Neural progenitor cell (in vitro differentiated cells): ENCODE data around the gene FARS2.

ENCODE experiments used
- EZH2 ChIP-seq: fragments of 200-600 bp; sonication (generic); IDR thresholded peaks from 2 replicates; pipeline ENCODE4 v1.6.1; 2017; ENCODE audit warnings: antibody characterized with exemption, mild to moderate bottlenecking, moderate library complexity
- EZH2phosphoT487 ChIP-seq: fragments of 200-600 bp; sonication (generic); IDR thresholded peaks from 2 replicates; pipeline ENCODE4 v1.6.1; 2017; ENCODE audit warnings: antibody characterized with exemption
- TF ChIP-seq, protein P1 (sequence below): fragments of 200-600 bp; sonication (generic); IDR thresholded peaks from 2 replicates; pipeline ENCODE4 v1.5.1; 2017; ENCODE audit warnings: antibody characterized with exemption, mild to moderate bottlenecking

DNA sequence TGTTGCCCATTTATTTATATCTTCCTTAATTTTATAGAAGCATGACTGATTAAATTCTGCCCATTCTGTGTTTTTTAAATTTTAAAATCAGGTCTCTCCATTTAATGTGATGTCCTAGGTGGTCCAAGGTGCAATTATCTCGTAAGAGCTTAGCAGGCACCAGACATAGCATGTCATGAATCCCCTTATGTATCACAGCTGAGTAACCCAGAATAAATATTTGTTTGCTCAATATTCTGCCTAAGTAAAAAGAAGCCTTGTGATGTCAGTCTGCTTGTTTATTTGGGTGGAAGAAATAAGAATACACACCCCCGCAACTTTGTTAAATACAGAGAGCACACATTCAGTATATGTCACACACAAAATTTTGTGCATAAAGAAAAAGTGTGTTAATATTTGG is 211.3 kb downstream of the FARS2 start:
- TF ChIP-seq EZH2 (no peak), EZH2phosphoT487 (no peak)
- TF ChIP-seq, protein P1, sequence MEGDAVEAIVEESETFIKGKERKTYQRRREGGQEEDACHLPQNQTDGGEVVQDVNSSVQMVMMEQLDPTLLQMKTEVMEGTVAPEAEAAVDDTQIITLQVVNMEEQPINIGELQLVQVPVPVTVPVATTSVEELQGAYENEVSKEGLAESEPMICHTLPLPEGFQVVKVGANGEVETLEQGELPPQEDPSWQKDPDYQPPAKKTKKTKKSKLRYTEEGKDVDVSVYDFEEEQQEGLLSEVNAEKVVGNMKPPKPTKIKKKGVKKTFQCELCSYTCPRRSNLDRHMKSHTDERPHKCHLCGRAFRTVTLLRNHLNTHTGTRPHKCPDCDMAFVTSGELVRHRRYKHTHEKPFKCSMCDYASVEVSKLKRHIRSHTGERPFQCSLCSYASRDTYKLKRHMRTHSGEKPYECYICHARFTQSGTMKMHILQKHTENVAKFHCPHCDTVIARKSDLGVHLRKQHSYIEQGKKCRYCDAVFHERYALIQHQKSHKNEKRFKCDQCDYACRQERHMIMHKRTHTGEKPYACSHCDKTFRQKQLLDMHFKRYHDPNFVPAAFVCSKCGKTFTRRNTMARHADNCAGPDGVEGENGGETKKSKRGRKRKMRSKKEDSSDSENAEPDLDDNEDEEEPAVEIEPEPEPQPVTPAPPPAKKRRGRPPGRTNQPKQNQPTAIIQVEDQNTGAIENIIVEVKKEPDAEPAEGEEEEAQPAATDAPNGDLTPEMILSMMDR: no peak
